ENCODE measurements around the gene CAB39. TPM values are rescaled to one million over a fixed set of nuclear protein-coding genes. Genes with fewer than 3 reads are reported as not detected.
"Not testable (repeated sequence)": the region's sequence is repeated elsewhere in the genome, so short reads cannot be mapped to it uniquely, and the experiment has no call there.

The CAB39 gene
- total RNA-seq, 1 donor from 2014 or later, result 78.9 TPM

DNA sequence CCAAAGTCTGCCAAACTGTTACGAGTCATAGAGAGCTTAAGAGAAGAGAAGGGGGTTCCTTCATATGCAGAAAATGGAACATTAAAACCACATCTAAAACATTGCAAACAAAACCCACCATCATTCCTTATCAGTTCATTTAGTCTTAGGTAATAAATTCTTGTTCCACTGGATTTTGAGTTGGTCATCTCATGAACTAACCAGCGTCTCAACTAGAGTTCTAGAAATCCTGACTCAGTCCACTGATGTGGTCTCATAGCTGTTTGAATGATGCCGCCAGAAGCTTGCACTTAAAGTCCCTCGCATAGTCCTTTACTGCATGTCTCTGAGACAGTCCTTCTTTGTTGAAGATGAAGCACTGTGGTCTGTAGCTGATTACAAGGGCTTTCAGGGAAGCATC lies 15.0 kb upstream of the CAB39 start:
- H3K4me1 ChIP-seq, result peaks cover 7% of the 10 kb centered on the region
- H3K36me3 ChIP-seq, result no peaks in the 10 kb centered on the region
- DNase-seq (no peak), ATAC-seq (no peak)
- H3K27me3 ChIP-seq, result no peaks in the 10 kb centered on the region
- no peak overlapping the region for H3K4me3 ChIP-seq
- TF ChIP-seq, protein P1, sequence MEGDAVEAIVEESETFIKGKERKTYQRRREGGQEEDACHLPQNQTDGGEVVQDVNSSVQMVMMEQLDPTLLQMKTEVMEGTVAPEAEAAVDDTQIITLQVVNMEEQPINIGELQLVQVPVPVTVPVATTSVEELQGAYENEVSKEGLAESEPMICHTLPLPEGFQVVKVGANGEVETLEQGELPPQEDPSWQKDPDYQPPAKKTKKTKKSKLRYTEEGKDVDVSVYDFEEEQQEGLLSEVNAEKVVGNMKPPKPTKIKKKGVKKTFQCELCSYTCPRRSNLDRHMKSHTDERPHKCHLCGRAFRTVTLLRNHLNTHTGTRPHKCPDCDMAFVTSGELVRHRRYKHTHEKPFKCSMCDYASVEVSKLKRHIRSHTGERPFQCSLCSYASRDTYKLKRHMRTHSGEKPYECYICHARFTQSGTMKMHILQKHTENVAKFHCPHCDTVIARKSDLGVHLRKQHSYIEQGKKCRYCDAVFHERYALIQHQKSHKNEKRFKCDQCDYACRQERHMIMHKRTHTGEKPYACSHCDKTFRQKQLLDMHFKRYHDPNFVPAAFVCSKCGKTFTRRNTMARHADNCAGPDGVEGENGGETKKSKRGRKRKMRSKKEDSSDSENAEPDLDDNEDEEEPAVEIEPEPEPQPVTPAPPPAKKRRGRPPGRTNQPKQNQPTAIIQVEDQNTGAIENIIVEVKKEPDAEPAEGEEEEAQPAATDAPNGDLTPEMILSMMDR (IDR thresholded peaks at IDR 0.05), result no peak
- intact Hi-C loops (cut with DNase I), result no loop called here
- H3K27ac ChIP-seq, result no peak overlapping the region
- no peaks in the 10 kb centered on the region for H3K9me3 ChIP-seq

DNA sequence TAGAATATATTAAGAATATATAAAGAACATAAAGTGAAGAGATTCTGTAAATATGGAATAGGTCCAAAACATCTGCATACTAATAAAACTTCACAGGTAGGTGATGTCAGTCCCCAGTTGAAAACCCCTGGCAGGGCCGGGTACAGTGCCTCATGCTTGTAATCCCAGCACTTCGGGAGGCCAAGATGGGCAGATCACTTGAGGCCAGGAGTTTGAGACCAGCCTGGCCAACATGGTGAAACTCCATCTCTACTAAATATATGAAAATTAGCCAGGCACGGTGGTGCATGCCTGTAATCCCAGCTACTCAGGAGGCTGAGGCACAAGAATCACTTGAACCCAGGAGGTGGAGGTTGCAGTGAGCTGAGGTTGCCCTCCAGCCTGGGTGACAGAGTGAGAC lies 13.9 kb upstream of the CAB39 start:
- H3K9me3 ChIP-seq, result not testable (repeated sequence)

GRCh38 chr2:230700447-230700846 lies 12.2 kb upstream of the CAB39 start:
- Histone ChIP-seq H3K36me3 (no peaks in the 10 kb centered on the region), H3K27ac (no peak overlapping the region), H3K27me3 (no peaks in the 10 kb centered on the region), H3K9me3 (no peaks in the 10 kb centered on the region), H3K4me1 (peaks cover 7% of the 10 kb centered on the region), H3K4me3 (no peak overlapping the region)
- TF ChIP-seq, protein P1 (IDR thresholded peaks at IDR 0.05), result no peak
- DNase-seq, result no peak
- ATAC-seq, result peak; percentile 51
- intact Hi-C loops (cut with DNase I), result no loop called here

More for the DNA sequence above, 13.9 kb upstream of the CAB39 start:
- DNase-seq; H3K4me1 ChIP-seq; intact Hi-C loops (cut with DNase I); H3K4me3 ChIP-seq; H3K27me3 ChIP-seq; H3K36me3 ChIP-seq; ATAC-seq; H3K27ac ChIP-seq: not testable (repeated sequence)

- Histone ChIP-seq H3K27me3 (no peaks in the 10 kb centered on the region), H3K9me3 (no peaks in the 10 kb centered on the region), H3K27ac (no peak overlapping the region), H3K4me1 (peaks cover 7% of the 10 kb centered on the region), H3K36me3 (no peaks in the 10 kb centered on the region), H3K4me3 (no peak overlapping the region)
- TF ChIP-seq, protein P1 (IDR thresholded peaks at IDR 0.05), result no peak
- ATAC-seq, result no peak
- no peak for DNase-seq
- intact Hi-C loops (cut with DNase I), result no loop called here
Observed at GRCh38 chr2:230701308-230701707, 11.3 kb upstream of the CAB39 start.

DNA sequence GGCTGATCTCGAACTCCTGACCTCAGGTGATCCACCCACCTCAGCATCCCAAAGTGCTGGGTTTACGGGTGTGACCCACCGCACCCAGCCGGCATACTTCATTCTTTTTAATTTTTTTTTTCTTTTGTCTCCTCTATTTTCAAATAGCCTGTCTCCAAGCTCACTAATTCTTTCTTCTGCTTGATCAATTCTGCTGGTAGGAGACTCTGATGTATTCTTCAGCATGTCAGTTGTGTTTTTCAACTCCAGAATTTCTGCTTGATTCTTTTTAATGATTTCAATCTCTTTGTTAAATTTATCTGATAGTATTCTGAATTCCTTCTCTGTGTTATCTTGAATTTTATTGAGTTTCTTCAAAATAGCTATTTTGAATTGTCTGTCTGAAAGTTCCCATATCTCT lies 10.2 kb upstream of the CAB39 start:
- not testable (repeated sequence) for H3K36me3 ChIP-seq, ATAC-seq, H3K27me3 ChIP-seq

DNA sequence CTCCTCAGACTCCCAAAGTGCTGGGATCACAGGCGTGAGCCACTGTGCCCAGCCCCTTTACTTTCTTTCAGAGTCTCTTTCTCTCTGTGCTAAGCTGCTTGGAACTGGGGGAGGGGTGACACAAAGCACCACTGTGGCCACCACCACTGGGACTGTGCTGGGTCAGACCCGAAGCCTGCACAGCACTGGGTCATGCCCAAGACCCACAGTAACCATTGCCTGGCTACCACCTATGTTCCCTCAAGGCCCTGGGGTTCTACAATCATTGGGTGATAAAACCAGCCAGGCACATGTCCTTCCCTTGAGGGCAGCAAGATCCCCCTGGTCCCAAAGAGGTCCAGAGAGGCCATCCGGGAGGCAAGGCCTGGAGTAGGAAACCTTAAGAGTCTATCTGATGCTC lies 9.1 kb upstream of the CAB39 start:
- no peak for ATAC-seq

More for the DNA sequence above, 10.2 kb upstream of the CAB39 start:
- H3K4me3 ChIP-seq; DNase-seq; H3K27ac ChIP-seq; intact Hi-C loops (cut with DNase I); H3K4me1 ChIP-seq; H3K9me3 ChIP-seq: not testable (repeated sequence)

More for the DNA sequence above, 9.1 kb upstream of the CAB39 start:
- Histone ChIP-seq H3K9me3 (no peaks in the 10 kb centered on the region), H3K27ac (no peak overlapping the region), H3K27me3 (no peaks in the 10 kb centered on the region), H3K4me3 (no peak overlapping the region), H3K4me1 (peaks cover 7% of the 10 kb centered on the region), H3K36me3 (no peaks in the 10 kb centered on the region)
- intact Hi-C loops (cut with DNase I), result no loop called here
- no peak for DNase-seq
- TF ChIP-seq, protein P1 (IDR thresholded peaks at IDR 0.05), result no peak

All from upper lobe of right lung (tissue), 1 donor.